GM19193 (cell line): ENCODE results near the gene ATP5F1C.

Source experiments
- POLR2A ChIP-seq: IDR thresholded peaks from 4 replicates; pipeline ENCODE4 v1.6.1; 2011; ENCODE audit not compliant: insufficient read depth, insufficient read length; ENCODE audit errors: extremely low read depth

Gene ATP5F1C

GRCh38 chr10:7787857-7788638 lies at the start of gene ATP5F1C, which contains the start of gene KIN:
TSS of gene ATP5F1C (plus strand) at chr10:7788177. CDS start at chr10:7788208, 31 bp downstream.
TSS of gene KIN (minus strand) at chr10:7787993. CDS start at chr10:7787933, 60 bp downstream.
- TF ChIP-seq POLR2A, result peak; percentile 90

GRCh38 chr10:7738536-7739407 lies 49.2 kb upstream of the ATP5F1C start:
- TF ChIP-seq POLR2A, result no peak

GRCh38 chr10:7744307-7744706 lies 43.7 kb upstream of the ATP5F1C start:
- no peak for TF ChIP-seq POLR2A

- TF ChIP-seq POLR2A, result no peak
Measured at GRCh38 chr10:7750222-7750621, 37.8 kb upstream of the ATP5F1C start.

GRCh38 chr10:7752251-7752650 lies 35.7 kb upstream of the ATP5F1C start:
- TF ChIP-seq POLR2A, result no peak

GRCh38 chr10:7755103-7755502 lies 32.9 kb upstream of the ATP5F1C start:
- TF ChIP-seq POLR2A, result no peak

GRCh38 chr10:7756360-7756992 lies 31.5 kb upstream of the ATP5F1C start:
- no peak for TF ChIP-seq POLR2A

GRCh38 chr10:7763929-7764328 lies 24.0 kb upstream of the ATP5F1C start:
- no peak for TF ChIP-seq POLR2A

GRCh38 chr10:7766241-7766640 lies 21.7 kb upstream of the ATP5F1C start:
- TF ChIP-seq POLR2A, result no peak

- TF ChIP-seq POLR2A, result no peak
Measured at GRCh38 chr10:7767209-7767608, 20.8 kb upstream of the ATP5F1C start.

GRCh38 chr10:7768417-7768816 lies 19.6 kb upstream of the ATP5F1C start:
- TF ChIP-seq POLR2A, result no peak

- no peak for TF ChIP-seq POLR2A
Measured at GRCh38 chr10:7773845-7774801, 13.9 kb upstream of the ATP5F1C start.

GRCh38 chr10:7776777-7777176 lies 11.2 kb upstream of the ATP5F1C start:
- no peak for TF ChIP-seq POLR2A

- no peak for TF ChIP-seq POLR2A
Measured at GRCh38 chr10:7786430-7786829, 1.5 kb upstream of the ATP5F1C start.

- no peak for TF ChIP-seq POLR2A
Measured at GRCh38 chr10:7787150-7787856, 674 bp upstream of the ATP5F1C start.
